DOHH2 (cell line): Measurements from ENCODE around the gene CLVS2.

ENCODE experiments used
- H3F3A ChIP-seq: fragments of 200-600 bp; sonication (generic), shearing (Covaris generic); 2 replicates; pipeline ENCODE4 v1.6.0; 2016; ENCODE audit warnings: antibody characterized with exemption, mild to moderate bottlenecking; ENCODE audit not compliant: control insufficient read depth, insufficient read depth
- H3K27ac ChIP-seq: fragments of 200-600 bp; sonication (generic); 2 replicates; pipeline ENCODE4 v1.5.1; 2014; ENCODE audit warnings: low read depth, mild to moderate bottlenecking, low read length, moderate library complexity
- H3K27me3 ChIP-seq: fragments of 200-600 bp; sonication (generic); 2 replicates; pipeline ENCODE4 v1.6.1; 2014; ENCODE audit warnings: mild to moderate bottlenecking, low read length, mixed read lengths; ENCODE audit not compliant: control insufficient read depth
- H3K36me3 ChIP-seq: fragments of 200-600 bp; sonication (generic); 2 replicates; pipeline ENCODE4 v1.6.1; 2014; ENCODE audit warnings: mild to moderate bottlenecking, low read length, moderate library complexity, mixed read lengths; ENCODE audit not compliant: control insufficient read depth
- H3K4me1 ChIP-seq: fragments of 200-600 bp; sonication (generic); 2 replicates; pipeline ENCODE4 v1.6.1; 2014; ENCODE audit warnings: mild to moderate bottlenecking, low read length, mixed read lengths; ENCODE audit not compliant: control insufficient read depth
- H3K4me2 ChIP-seq: fragments of 200-600 bp; sonication (generic); 2 replicates; pipeline ENCODE4 v1.6.0; 2014; ENCODE audit warnings: mild to moderate bottlenecking, low read length, moderate library complexity
- H3K4me3 ChIP-seq: fragments of 200-600 bp; sonication (generic); 2 replicates; pipeline ENCODE4 v1.5.1; 2014; ENCODE audit warnings: mild to moderate bottlenecking, low read length, mixed read lengths
- H3K79me2 ChIP-seq: fragments of 200-600 bp; sonication (generic); 2 replicates; pipeline ENCODE4 v1.6.1; 2014; ENCODE audit warnings: mild to moderate bottlenecking, low read length, mixed read lengths; ENCODE audit not compliant: control insufficient read depth
- H3K9me2 ChIP-seq: fragments of 200-600 bp; sonication (generic); replicated peaks from 2 replicates; pipeline ENCODE4 v1.6.1; 2014; ENCODE audit warnings: mild to moderate bottlenecking, low read length, mixed read lengths; ENCODE audit not compliant: control insufficient read depth
- H3K9me3 ChIP-seq: fragments of 200-600 bp; sonication (generic); 2 replicates; pipeline ENCODE4 v1.6.1; 2014; ENCODE audit warnings: antibody characterized with exemption, low read length, mixed read lengths; ENCODE audit not compliant: control insufficient read depth, insufficient read depth
- H4K20me1 ChIP-seq: fragments of 200-600 bp; sonication (generic); 2 replicates; pipeline ENCODE4 v1.6.0; 2014; ENCODE audit warnings: low read depth, mild to moderate bottlenecking, antibody characterized with exemption, low read length, moderate library complexity; ENCODE audit not compliant: control insufficient read depth, insufficient read depth
- CTCF ChIP-seq: fragments of 200-600 bp; sonication (generic); IDR thresholded peaks from one replicate; pipeline ENCODE4 v1.5.1; 2014; ENCODE audit warnings: antibody characterized with exemption, mild to moderate bottlenecking, low read depth, low read length; ENCODE audit not compliant: poor library complexity, severe bottlenecking
- EZH2phosphoT487 ChIP-seq: fragments of 200-600 bp; sonication (generic); IDR thresholded peaks from 2 replicates; pipeline ENCODE4 v1.6.1; 2017; ENCODE audit warnings: borderline replicate concordance, mild to moderate bottlenecking, antibody characterized with exemption, low read length, moderate library complexity, mixed read lengths

CLVS2 gene

GRCh38 chr6:122995921-122996793 is at the start of gene CLVS2:
Gene CLVS2, plus strand, starts transcription at chr6:122996235. Its CDS starts 1,543 bp downstream, at chr6:122997778.
- Histone ChIP-seq H3K9me2 (no peaks in the 10 kb centered on the region), H3K27me3 (no peaks in the 10 kb centered on the region), H4K20me1 (no peaks in the 10 kb centered on the region), H3K9me3 (no peaks in the 10 kb centered on the region), H3F3A (no peaks in the 10 kb centered on the region), H3K36me3 (no peaks in the 10 kb centered on the region), H3K4me1 (no peaks in the 10 kb centered on the region), H3K27ac (no peak within 1 kb of the TSS), H3K4me3 (no peak within 1 kb of the TSS), H3K79me2 (no peaks in the 10 kb centered on the region), H3K4me2 (no peak within 1 kb of the TSS)
- no peak for TF ChIP-seq EZH2phosphoT487
- no peak for TF ChIP-seq CTCF

- H4K20me1 ChIP-seq: no peaks in the 10 kb centered on the region
- no peaks in the 10 kb centered on the region for H3F3A ChIP-seq
- H3K36me3 ChIP-seq: no peaks in the 10 kb centered on the region
- H3K9me3 ChIP-seq: no peaks in the 10 kb centered on the region
- H3K4me2 ChIP-seq: no peak overlapping the region
- no peaks in the 10 kb centered on the region for H3K79me2 ChIP-seq
- TF ChIP-seq EZH2phosphoT487 (no peak), CTCF (peak; percentile 13)
- H3K9me2 ChIP-seq: no peaks in the 10 kb centered on the region
- no peak overlapping the region for H3K4me3 ChIP-seq
- H3K27ac ChIP-seq: no peak overlapping the region
- H3K4me1 ChIP-seq: no peaks in the 10 kb centered on the region
- no peaks in the 10 kb centered on the region for H3K27me3 ChIP-seq
Measured at GRCh38 chr6:122947355-122947754, 48.7 kb upstream of the CLVS2 start.

- Histone ChIP-seq H3K4me3 (no peak overlapping the region), H3K4me2 (no peak overlapping the region), H3K9me2 (no peaks in the 10 kb centered on the region), H3K79me2 (no peaks in the 10 kb centered on the region), H3K27me3 (no peaks in the 10 kb centered on the region), H3F3A (no peaks in the 10 kb centered on the region), H4K20me1 (no peaks in the 10 kb centered on the region), H3K27ac (no peak overlapping the region), H3K36me3 (no peaks in the 10 kb centered on the region), H3K9me3 (no peaks in the 10 kb centered on the region), H3K4me1 (no peaks in the 10 kb centered on the region)
- no peak for TF ChIP-seq CTCF
- no peak for TF ChIP-seq EZH2phosphoT487
Measured at GRCh38 chr6:122953766-122954165, 42.3 kb upstream of the CLVS2 start.
